GM12878 (cell line): ENCODE results near the gene MYO1E. TPM values are rescaled to one million over a fixed set of nuclear protein-coding genes. Genes with fewer than 3 reads are reported as not detected.

ENCODE experiments used
- ATAC-seq: fragments of 200-7000 bp; cut with Tn5 transposase; 3 replicates; pipeline ENCODE4 v1.9.1; 2020; ENCODE audit warnings: mild to moderate bottlenecking, moderate library complexity
- BruUV-seq: library from RNA; stranded (reverse); fragments of 400-500 nt; replicated peaks from 2 replicates; lab custom pipeline; 2021; lab: Mats Ljungman, UMichigan
- CTCF ChIA-PET: fragments of 300-600 bp; sonication (Branson Sonifier 250); formaldehyde crosslinking; extraction: SDS; loops from one replicate; lab custom pipeline; 2021; ENCODE audit warnings: inconsistent platforms; lab: Yijun Ruan, JAX
- POLR2A ChIA-PET: fragments of 350-600 bp; formaldehyde crosslinking; extraction: SDS; loops from one replicate; lab custom pipeline; 2021; ENCODE audit warnings: inconsistent platforms; lab: Charles Lee
- RAD21 ChIA-PET: fragments of 300-600 bp; sonication (Branson Sonifier 250); formaldehyde crosslinking; loops from one replicate; lab custom pipeline; 2023; ENCODE audit warnings: antibody characterized with exemption; ENCODE audit not compliant: unreplicated experiment; lab: Charles Lee
- SMC1A ChIA-PET: fragments of 300-600 bp; sonication (Branson Sonifier 250); formaldehyde crosslinking; loops from one replicate; lab custom pipeline; 2023; ENCODE audit not compliant: unreplicated experiment, uncharacterized antibody; lab: Charles Lee
- DNase-seq: peaks from one replicate; pipeline ENCODE4 v3.0.0-alpha.2; 2011; ENCODE audit warnings: low read depth, low spot score
- FAIRE-seq: peaks from 3 replicates; lab custom pipeline; 2011; peaks lifted over from hg19 to GRCh38; lab: Jason Lieb, UNC
- H2AFZ ChIP-seq: 2 replicates; pipeline ENCODE4 v1.6.0; 2011; ENCODE audit warnings: low read depth, low read length, control low read depth; ENCODE audit not compliant: control insufficient read depth
- H3K27ac ChIP-seq: 2 replicates; pipeline ENCODE4 v1.5.1; 2011; ENCODE audit warnings: control low read depth; ENCODE audit not compliant: control insufficient read depth, insufficient read depth
- H3K27me3 ChIP-seq, 2 experiments: replicated peaks in 1 of 2; 2 replicates each; pipeline versions ENCODE4 v1.6.0 to v1.6.1; 2011; ENCODE audit warnings: low read length in 1 of 2; ENCODE audit not compliant: control insufficient read depth in 2 of 2, insufficient read depth in 2 of 2
- H3K36me3 ChIP-seq, 2 experiments: 2 replicates each; pipeline ENCODE4 v1.5.1; 2011; ENCODE audit warnings: low read length in 1 of 2; ENCODE audit not compliant: control insufficient read depth in 2 of 2, insufficient read depth in 2 of 2
- H3K4me1 ChIP-seq: 2 replicates; pipeline ENCODE4 v1.6.1; 2011; ENCODE audit warnings: mild to moderate bottlenecking, low read length, moderate library complexity, mixed read lengths; ENCODE audit not compliant: control insufficient read depth, insufficient read depth
- H3K4me2 ChIP-seq: 2 replicates; pipeline ENCODE4 v1.6.0; 2011; ENCODE audit warnings: control low read depth; ENCODE audit not compliant: control insufficient read depth, insufficient read depth
- H3K4me3 ChIP-seq: fragments of 200-600 bp; sonication (generic); 2 replicates; pipeline ENCODE4 v1.5.1; 2016
- H3K79me2 ChIP-seq: 2 replicates; pipeline ENCODE4 v1.6.0; 2011; ENCODE audit warnings: low read length; ENCODE audit not compliant: control insufficient read depth, insufficient read depth
- H3K9ac ChIP-seq: 2 replicates; pipeline ENCODE4 v1.8.0; 2011; ENCODE audit warnings: low read length, control low read depth, mixed read lengths; ENCODE audit not compliant: control insufficient read depth, insufficient read depth
- H3K9me3 ChIP-seq: replicated peaks from 3 replicates; pipeline ENCODE4 v1.5.1; 2011; ENCODE audit warnings: mild to moderate bottlenecking, low read length; ENCODE audit not compliant: control insufficient read depth, insufficient read depth
- H4K20me1 ChIP-seq: 2 replicates; pipeline ENCODE4 v1.6.0; 2011; ENCODE audit not compliant: control insufficient read depth, insufficient read depth
- CBFB ChIP-seq: IDR thresholded peaks from 2 replicates; pipeline ENCODE4 v1.6.1; 2016; ENCODE audit warnings: antibody characterized with exemption, low read depth
- CTCF ChIP-seq, 3 experiments: IDR thresholded peaks in 2 of 3; conservative IDR thresholded peaks in 1 of 3; 2 replicates each; pipeline ENCODE4 v1.5.1; 2011; ENCODE audit warnings: low read depth in 3 of 3, low read length in 3 of 3, mild to moderate bottlenecking in 3 of 3, control low read depth in 2 of 3, moderate library complexity in 2 of 3, inconsistent platforms in 1 of 3, mixed read lengths in 1 of 3; ENCODE audit not compliant: control insufficient read depth in 2 of 3, insufficient read depth in 1 of 3; ENCODE audit errors: extremely low read depth in 1 of 3
- ESRRA ChIP-seq: IDR thresholded peaks from 2 replicates; pipeline ENCODE4 v1.6.1; 2012; ENCODE audit warnings: mild to moderate bottlenecking, low read length, improper control_type of control experiment
- IKZF1 ChIP-seq: fragments of 450-650 bp; conservative IDR thresholded peaks from 2 replicates; pipeline ENCODE4 v1.6.1; 2017; ENCODE audit warnings: antibody characterized with exemption, mild to moderate bottlenecking
- MTA2 ChIP-seq: fragments of 450-650 bp; IDR thresholded peaks from 2 replicates; pipeline ENCODE4 v1.6.1; 2016; ENCODE audit warnings: low read depth, mild to moderate bottlenecking, moderate library complexity
- NFXL1 ChIP-seq: fragments of 450-650 bp; IDR thresholded peaks from 2 replicates; pipeline ENCODE4 v1.6.1; 2017; ENCODE audit warnings: antibody characterized with exemption, mild to moderate bottlenecking, borderline replicate concordance
- NR2C2 ChIP-seq: IDR thresholded peaks from 2 replicates; pipeline ENCODE4 v1.6.1; 2011; ENCODE audit warnings: borderline replicate concordance, low read depth; ENCODE audit not compliant: control insufficient read depth, insufficient read length
- PKNOX1 ChIP-seq: fragments of 450-650 bp; IDR thresholded peaks from 2 replicates; pipeline ENCODE4 v1.6.1; 2016; ENCODE audit warnings: mild to moderate bottlenecking
- PML ChIP-seq: IDR thresholded peaks from 2 replicates; pipeline ENCODE4 v1.6.1; 2012; ENCODE audit warnings: low read length, inconsistent platforms
- POLR2A ChIP-seq: IDR thresholded peaks from 2 replicates; pipeline ENCODE4 v1.6.1; 2011; ENCODE audit warnings: low read depth, mild to moderate bottlenecking, low read length
- RAD21 ChIP-seq: IDR thresholded peaks from 2 replicates; pipeline ENCODE4 v1.6.1; 2011; ENCODE audit warnings: mild to moderate bottlenecking, low read depth, low read length, moderate library complexity; ENCODE audit not compliant: insufficient read depth
- RAD51 ChIP-seq: fragments of 450-650 bp; IDR thresholded peaks from 2 replicates; pipeline ENCODE4 v1.6.1; 2016; ENCODE audit warnings: moderate library complexity, mild to moderate bottlenecking, inconsistent platforms
- RUNX3 ChIP-seq: IDR thresholded peaks from 2 replicates; pipeline ENCODE4 v1.6.1; 2012; ENCODE audit warnings: low read length, inconsistent platforms
- SP1 ChIP-seq: IDR thresholded peaks from one replicate; pipeline ENCODE4 v1.6.1; 2011; ENCODE audit warnings: low read depth, low read length
- TCF12 ChIP-seq: IDR thresholded peaks from 2 replicates; pipeline ENCODE4 v1.6.1; 2011; ENCODE audit warnings: low read depth, mild to moderate bottlenecking, low read length
- YY1 ChIP-seq: IDR thresholded peaks from 2 replicates; pipeline ENCODE4 v1.6.1; 2011; ENCODE audit warnings: low read depth, mild to moderate bottlenecking, low read length
- ZNF24 ChIP-seq: fragments of 450-650 bp; IDR thresholded peaks from 2 replicates; pipeline ENCODE4 v1.6.1; 2017; ENCODE audit warnings: antibody characterized with exemption, mild to moderate bottlenecking
- ZNF274 ChIP-seq: IDR thresholded peaks from one replicate; pipeline ENCODE4 v1.8.0; 2011; ENCODE audit not compliant: insufficient read length, insufficient read depth
- WGBS: methylation state at CpG from one replicate; pipeline ENCODE4 v1.1.6; 2016; ENCODE audit warnings: low lambda C conversion rate; ENCODE audit not compliant: insufficient replicate concordance, insufficient coverage; ENCODE audit errors: missing lambda C conversion rate; 5-methylcytosine and 5-hydroxymethylcytosine counted together
- in situ Hi-C: fragments of 300-500 bp; cut with MboI; formaldehyde crosslinking; loops from 9 replicates; pipeline ENCODE4 v1.14.3; 2018; ENCODE audit warnings: mixed read lengths
- intact Hi-C: fragments of 100-400 bp; cut with micrococcal nuclease; formaldehyde crosslinking; loops from one replicate; pipeline ENCODE4 v1.14.2; 2022; ENCODE audit not compliant: unreplicated experiment
- polyA plus RNA-seq, 11 experiments: library from polyadenylated mRNA; depleted of rRNA in 4 of 11; unstranded in 6 of 11; stranded (reverse) in 5 of 11; fragments of >200 nt; fragmentation: Nextera tagmentation in 4 of 11; fragmentation: Illumina TruSeq in 1 of 11; extraction: Ambion mirVana in 4 of 11; extraction: Trizol in 1 of 11; gene quantifications; 1 replicate in 1 of 11; 2 replicates in 10 of 11; pipeline versions ENCODE4 v1.2.1 to v1.2.3, GENCODE V29; 2011 to 2016; ENCODE audit warnings: inconsistent platforms in 2 of 11, missing spikeins in 2 of 11, low read depth in 1 of 11
- total RNA-seq, 4 experiments: library from RNA; depleted of rRNA in 3 of 4; stranded (reverse); fragments of >200 nt in 3 of 4; fragmentation: Illumina TruSeq in 1 of 4; extraction: Trizol in 1 of 4; gene quantifications; 2 replicates each; pipeline versions ENCODE4 v1.2.1 to v1.2.3, GENCODE V29; 2013 to 2021
- TF ChIP-seq, protein P1 (sequence below): IDR thresholded peaks from 2 replicates; pipeline ENCODE4 v1.6.1; 2011; ENCODE audit warnings: low read depth, mild to moderate bottlenecking, low read length, moderate library complexity, borderline replicate concordance; ENCODE audit errors: extremely low read depth
- TF ChIP-seq, protein P2 (sequence below): fragments of 450-650 bp; IDR thresholded peaks from 2 replicates; pipeline ENCODE4 v1.6.1; 2017; ENCODE audit warnings: mild to moderate bottlenecking

MYO1E gene
- total and polyA plus RNA-seq, 10 of the 15 experiments (the other 5 are each of a cell fraction or from before 2014, with no cell fraction given): 10.3 to 266 (median 64.9) TPM

DNA sequence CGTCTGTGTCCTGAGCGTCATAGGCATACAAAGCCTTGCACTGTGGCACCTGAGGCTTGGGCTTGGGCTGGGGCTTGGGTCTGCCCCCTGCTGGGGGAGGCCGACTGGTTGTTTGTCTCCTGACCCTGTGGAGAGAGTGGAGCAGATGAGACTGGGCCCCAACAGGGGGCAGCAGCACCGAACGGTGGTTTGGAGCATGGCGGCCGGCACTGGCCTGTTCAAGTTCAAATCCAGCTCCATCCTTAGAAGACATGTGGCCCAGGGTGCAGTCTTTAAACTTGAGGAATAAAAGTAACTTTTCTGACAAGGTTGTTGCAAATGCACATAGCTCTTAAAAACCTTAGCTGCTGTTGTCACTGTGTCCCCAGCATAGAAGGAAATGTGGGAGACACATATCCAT is 234.4 kb downstream of the MYO1E start:
- no peaks in the 10 kb centered on the region for H3K79me2 ChIP-seq
- intact Hi-C loops: loop anchor here (1.0 kb wide), 1 partner anchor 159 kb away; no protein-coding TSS in a partner anchor
- TF ChIP-seq MTA2: no peak
- TF ChIP-seq PML: no peak
- no peak for TF ChIP-seq ZNF274
- TF ChIP-seq RAD51: no peak
- TF ChIP-seq POLR2A: 0 out of 2 replicates have a peak, but pooled peaks have one; percentile 0
- TF ChIP-seq, protein P1, sequence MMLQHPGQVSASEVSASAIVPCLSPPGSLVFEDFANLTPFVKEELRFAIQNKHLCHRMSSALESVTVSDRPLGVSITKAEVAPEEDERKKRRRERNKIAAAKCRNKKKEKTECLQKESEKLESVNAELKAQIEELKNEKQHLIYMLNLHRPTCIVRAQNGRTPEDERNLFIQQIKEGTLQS: no peak
- no peak for TF ChIP-seq NR2C2
- no peak for TF ChIP-seq PKNOX1
- peak; percentile 44; the same call in 1 of the 2 replicates for TF ChIP-seq RAD21
- no peak for TF ChIP-seq ESRRA
- peak; percentile 74 for TF ChIP-seq YY1
- TF ChIP-seq NFXL1: no peak
- TF ChIP-seq ZNF24: no peak
- TF ChIP-seq IKZF1: no peak
- TF ChIP-seq TCF12: 0 out of 2 replicates have a peak, but pooled peaks have one; percentile 4
- TF ChIP-seq CTCF (IDR thresholded peaks at IDR 0.05 in 2 of 3, conservative IDR thresholded peaks at IDR 0.05 in 1 of 3; ENCODE audit: control insufficient read depth in 2 of 3, extremely low read depth in 1 of 3, insufficient read depth in 1 of 3, low read depth in 3 of 3, low read length in 3 of 3): peak; percentile 77 to 85 (median 83)
- TF ChIP-seq SP1: no peak
- TF ChIP-seq, protein P2, sequence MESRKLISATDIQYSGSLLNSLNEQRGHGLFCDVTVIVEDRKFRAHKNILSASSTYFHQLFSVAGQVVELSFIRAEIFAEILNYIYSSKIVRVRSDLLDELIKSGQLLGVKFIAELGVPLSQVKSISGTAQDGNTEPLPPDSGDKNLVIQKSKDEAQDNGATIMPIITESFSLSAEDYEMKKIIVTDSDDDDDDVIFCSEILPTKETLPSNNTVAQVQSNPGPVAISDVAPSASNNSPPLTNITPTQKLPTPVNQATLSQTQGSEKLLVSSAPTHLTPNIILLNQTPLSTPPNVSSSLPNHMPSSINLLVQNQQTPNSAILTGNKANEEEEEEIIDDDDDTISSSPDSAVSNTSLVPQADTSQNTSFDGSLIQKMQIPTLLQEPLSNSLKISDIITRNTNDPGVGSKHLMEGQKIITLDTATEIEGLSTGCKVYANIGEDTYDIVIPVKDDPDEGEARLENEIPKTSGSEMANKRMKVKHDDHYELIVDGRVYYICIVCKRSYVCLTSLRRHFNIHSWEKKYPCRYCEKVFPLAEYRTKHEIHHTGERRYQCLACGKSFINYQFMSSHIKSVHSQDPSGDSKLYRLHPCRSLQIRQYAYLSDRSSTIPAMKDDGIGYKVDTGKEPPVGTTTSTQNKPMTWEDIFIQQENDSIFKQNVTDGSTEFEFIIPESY: peak; percentile 90
- TF ChIP-seq RUNX3: peak; percentile 45
- TF ChIP-seq CBFB: no peak

More for the DNA sequence above, 234.4 kb downstream of the MYO1E start:
- Histone ChIP-seq H3K9ac (no peak overlapping the region), H3K4me1 (peaks cover 6% of the 10 kb centered on the region), H3K36me3 (peaks cover 31 to 32% of the 10 kb centered on the region in 2 experiments), H3K9me3 (no peaks in the 10 kb centered on the region), H3K4me2 (no peak overlapping the region), H3K27me3 (no peaks in the 10 kb centered on the region), H3K4me3 (no peak overlapping the region), H3K27ac (no peak overlapping the region), H2AFZ (no peak overlapping the region), H4K20me1 (no peaks in the 10 kb centered on the region)
- FAIRE-seq (peak; percentile 76), ATAC-seq (peak; percentile 96), DNase-seq (no peak)
- BruUV-seq: no TSS peak
- ChIA-PET SMC1A (interaction anchor here (1.0 to 1.6 kb wide), 7 partner anchors 16 to 910 kb away, joined by 3 to 12 read pairs (median 4); no protein-coding TSS in a partner anchor), POLR2A (interaction anchor here (0.5 kb wide), 1 partner anchor 118 kb away, joined by 10 read pairs; no protein-coding TSS in a partner anchor), CTCF (interaction anchor here (0.6 to 2.6 kb wide), 17 partner anchors 13 to 910 kb away, joined by 3 to 21 read pairs (median 4); partner anchors contain the start of gene CCNB2), RAD21 (interaction anchor here (0.7 to 1.6 kb wide), 5 partner anchors 147 to 391 kb away, joined by 3 to 12 read pairs (median 3); no protein-coding TSS in a partner anchor)
- in situ Hi-C loops: no loop called here
- 61% methylated on average over 7 of the region's 7 CpGs for WGBS
